T-helper 2 cell (primary cell): ENCODE data around the gene FSIP1.

Experiments
- DNase-seq, 5 experiments: peaks; one replicate each; pipeline versions ENCODE4 v3.0.0 to v3.0.0-alpha.2; 2012 to 2022

Gene FSIP1

DNA sequence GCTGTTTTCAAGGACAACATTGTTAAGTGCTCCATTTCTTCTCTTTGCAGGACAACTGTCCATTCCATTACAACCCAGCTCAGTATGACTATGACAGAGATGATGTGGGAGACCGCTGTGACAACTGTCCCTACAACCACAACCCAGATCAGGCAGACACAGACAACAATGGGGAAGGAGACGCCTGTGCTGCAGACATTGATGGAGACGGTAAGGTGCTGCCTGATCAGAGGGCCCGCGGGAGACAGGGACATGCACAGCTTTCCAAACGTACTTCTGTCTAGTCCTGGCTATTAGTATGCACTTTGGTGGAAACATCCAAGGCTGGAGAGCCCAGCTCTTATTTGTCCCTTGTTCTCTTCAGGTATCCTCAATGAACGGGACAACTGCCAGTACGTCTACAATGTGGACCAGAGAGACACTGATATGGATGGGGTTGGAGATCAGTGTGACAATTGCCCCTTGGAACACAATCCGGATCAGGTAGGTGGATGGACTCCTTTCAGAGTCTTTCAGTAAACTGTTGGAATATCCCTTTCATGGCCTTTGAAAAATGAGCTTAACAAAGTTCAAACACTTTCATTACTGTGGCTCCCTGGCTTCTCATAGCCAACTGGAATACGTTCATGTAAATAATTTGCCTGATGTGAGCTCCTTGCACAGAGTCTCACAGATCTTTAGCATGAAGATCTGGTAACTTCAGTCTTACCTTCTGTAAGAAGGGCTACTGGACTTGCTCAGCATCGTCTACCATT, 191.3 kb downstream of the FSIP1 start:
- DNase-seq, result no peak

DNA sequence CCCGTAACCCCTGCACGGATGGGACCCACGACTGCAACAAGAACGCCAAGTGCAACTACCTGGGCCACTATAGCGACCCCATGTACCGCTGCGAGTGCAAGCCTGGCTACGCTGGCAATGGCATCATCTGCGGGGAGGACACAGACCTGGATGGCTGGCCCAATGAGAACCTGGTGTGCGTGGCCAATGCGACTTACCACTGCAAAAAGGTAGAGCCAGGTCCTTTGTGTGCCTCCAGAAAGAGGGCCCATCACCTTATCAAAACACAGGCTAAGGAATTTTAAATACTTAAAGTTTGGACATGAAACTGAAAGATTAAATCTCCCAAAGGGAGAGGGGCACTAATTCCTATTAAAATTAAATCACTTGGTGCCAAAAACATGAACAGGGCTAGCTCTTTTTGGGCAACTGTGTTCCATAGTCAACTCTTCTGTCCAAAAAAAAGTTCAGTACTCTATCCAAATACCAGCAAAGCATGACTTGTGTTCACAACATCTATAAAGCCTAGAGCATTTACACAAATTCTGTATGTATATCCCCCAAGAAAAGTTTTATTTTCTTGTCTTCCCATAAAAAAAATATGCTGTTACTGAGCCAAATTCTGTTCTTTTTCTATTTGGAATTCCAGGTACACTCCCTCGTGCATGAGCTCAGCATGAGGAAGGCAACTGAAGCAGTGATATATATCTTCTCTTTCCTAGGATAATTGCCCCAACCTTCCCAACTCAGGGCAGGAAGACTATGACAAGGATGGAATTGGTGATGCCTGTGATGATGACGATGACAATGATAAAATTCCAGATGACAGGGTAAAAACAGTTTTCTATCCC, 192.6 kb downstream of the FSIP1 start:
- no peak for DNase-seq

DNA sequence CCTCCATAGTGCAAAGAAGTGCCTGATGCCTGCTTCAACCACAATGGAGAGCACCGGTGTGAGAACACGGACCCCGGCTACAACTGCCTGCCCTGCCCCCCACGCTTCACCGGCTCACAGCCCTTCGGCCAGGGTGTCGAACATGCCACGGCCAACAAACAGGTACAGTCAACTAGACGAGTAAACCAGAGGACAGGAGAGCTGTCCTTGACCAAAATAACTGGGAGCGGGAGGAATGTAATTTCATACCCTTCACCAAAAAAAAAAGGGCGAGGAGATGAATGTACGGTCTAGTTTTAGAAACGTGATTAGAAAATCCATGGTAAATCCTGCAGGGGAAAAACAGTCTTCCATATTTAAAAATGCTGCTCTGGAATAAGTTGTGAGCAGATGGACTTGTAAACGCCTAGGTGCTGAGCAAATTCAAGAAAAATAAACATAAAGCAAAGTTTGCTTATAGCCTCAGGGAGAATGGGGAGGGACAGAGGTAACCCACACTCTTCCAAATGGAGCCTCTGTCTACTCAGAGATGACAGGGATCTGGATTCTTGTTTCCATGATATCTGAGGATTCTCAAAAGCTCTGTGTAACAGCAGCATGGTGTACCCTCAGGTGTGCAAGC, 193.3 kb downstream of the FSIP1 start:
- DNase-seq, result no peak

DNA sequence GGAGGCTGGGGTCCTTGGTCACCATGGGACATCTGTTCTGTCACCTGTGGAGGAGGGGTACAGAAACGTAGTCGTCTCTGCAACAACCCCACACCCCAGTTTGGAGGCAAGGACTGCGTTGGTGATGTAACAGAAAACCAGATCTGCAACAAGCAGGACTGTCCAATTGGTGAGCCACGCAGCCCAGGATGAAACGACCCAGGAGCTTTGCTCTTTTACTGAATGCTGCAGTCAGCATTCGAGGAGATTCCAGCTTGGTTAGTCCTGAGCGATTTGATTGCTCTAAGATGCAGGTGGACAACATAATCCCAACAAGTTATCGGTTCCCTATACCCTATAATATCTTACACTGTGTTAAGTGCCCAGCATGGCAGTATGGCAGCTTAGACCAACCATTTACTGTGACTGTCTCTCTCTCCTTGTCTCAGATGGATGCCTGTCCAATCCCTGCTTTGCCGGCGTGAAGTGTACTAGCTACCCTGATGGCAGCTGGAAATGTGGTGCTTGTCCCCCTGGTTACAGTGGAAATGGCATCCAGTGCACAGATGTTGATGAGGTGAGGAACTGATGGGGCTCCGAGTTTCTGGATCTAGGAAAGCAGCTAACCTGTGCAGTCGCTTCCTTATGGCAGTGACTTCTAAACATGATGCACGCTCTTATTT, 194.0 kb downstream of the FSIP1 start:
- DNase-seq, result no peak

DNA sequence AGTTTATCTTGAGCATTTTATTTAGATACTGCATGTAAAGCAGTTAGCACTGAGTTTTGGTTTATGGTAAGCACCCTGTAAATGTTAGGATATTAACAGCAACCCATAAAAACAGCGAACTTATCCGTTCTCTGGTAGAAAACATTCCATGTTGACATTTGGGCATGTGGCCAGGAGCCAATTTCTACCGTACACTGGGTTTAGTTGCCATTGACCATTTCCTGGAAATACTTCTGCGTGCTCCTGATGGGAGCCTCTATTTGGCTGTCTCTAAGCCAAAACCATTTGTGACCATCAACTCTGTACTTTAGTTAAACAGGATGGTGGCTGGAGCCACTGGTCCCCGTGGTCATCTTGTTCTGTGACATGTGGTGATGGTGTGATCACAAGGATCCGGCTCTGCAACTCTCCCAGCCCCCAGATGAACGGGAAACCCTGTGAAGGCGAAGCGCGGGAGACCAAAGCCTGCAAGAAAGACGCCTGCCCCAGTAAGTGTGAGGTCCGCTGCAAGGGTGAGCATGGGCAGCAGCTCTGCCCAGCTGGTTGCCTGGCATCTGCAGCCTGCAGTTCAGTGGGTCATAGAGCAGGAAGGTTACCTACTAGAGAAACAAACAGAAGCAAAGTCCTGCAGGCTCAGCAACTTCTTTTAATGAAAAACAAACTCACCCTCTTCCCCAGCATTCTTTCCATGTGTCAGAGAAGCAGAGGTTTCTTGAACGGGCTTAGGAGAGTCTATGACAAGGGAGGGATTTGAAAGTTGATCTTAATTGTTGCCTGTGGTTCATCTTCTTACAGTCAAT, 194.7 kb downstream of the FSIP1 start:
- no peak for DNase-seq

DNA sequence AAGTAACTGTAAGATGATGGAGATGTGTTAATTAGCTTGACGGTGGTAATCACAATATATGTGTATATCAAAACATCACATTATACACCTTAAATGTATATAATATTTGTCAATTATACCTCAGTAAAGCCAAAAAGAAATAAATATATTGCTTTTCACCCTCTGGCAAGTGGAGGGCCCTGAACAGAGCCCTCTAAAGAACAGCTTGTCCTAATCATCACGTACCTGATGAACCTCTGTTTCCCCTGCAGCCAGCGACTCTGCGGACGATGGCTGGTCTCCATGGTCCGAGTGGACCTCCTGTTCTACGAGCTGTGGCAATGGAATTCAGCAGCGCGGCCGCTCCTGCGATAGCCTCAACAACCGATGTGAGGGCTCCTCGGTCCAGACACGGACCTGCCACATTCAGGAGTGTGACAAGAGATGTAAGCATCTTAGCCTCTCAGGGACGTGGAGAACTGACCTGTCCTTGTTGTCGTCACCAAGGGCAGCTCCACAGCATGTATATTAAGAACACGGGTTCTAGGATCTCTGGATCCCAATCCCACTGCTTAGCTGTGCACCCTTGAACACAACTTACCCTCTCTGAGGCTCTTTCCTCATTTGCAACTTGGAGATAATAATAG, 195.4 kb downstream of the FSIP1 start:
- no peak for DNase-seq

DNA sequence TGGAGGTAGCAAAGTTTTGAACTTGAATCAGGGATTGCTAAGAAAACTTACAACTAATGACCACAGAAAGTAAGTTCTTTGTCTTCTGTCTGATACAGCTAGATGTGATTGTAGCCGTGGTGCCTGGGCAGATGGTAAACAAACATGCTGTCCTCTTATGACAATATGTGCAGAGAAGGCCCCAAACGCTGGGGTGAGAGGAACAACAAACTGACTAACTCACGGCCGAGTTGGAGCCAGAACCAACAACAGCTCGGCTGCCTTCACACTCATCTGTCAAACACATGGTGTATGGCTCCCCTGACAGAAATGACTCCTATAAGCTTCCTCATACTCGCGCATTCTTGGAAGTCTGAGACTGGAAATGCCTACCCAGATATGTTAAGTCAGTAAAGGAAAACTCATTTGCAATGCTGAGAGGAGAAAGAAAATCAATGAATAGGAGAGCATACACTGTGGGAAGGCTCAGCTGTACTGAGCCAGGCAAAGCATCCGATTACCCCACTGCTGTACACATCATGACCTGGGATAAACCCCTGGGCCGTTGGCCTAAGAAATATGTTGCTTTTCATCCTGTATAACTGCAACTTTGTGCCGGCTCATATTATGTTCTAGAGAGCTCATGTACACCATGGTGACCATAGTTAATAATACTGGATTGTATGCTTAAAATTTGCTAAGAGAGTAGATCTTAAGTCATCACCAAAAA, 196.1 kb downstream of the FSIP1 start:
- DNase-seq, result no peak

DNA sequence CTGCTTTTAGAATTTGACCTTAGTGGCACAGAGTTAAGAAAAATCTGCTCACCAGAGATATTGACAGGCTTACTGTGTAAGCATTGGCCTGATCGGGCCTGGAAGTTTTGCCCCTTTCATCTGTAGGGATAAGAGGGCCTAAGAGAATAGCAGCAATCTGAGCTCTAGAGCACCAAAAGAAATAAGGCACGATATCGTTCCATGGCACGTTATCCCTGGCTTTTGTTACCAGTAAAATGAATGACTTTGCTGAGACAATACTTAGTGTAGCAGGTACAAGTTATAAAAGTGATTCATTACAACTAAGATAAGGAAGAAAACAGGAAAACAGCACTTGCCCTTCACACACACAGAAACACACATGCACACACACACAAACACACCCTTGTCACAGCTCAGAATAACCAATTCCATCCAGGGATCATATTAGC, 196.8 kb downstream of the FSIP1 start:
- no peak for DNase-seq

DNA sequence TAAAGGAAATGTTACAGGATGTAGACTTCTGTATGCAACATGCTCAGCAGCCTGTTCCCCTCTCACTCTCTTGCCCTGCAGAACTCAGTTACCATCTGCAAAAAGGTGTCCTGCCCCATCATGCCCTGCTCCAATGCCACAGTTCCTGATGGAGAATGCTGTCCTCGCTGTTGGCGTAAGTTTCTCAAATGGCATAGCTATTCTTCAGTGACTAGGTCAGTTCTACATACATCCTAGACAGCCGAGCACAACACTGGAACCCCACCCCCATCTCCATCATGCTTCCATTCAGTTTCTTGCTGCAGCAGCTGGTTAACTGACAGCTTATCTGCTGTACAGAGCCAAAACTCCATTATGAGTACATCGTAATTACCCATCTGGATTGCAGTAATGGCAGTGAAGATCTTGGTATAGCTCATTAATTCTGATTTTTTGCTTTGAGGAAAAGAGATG, 197.2 kb downstream of the FSIP1 start:
- peak in 1 of 5 experiments; percentile 25 for DNase-seq

DNA sequence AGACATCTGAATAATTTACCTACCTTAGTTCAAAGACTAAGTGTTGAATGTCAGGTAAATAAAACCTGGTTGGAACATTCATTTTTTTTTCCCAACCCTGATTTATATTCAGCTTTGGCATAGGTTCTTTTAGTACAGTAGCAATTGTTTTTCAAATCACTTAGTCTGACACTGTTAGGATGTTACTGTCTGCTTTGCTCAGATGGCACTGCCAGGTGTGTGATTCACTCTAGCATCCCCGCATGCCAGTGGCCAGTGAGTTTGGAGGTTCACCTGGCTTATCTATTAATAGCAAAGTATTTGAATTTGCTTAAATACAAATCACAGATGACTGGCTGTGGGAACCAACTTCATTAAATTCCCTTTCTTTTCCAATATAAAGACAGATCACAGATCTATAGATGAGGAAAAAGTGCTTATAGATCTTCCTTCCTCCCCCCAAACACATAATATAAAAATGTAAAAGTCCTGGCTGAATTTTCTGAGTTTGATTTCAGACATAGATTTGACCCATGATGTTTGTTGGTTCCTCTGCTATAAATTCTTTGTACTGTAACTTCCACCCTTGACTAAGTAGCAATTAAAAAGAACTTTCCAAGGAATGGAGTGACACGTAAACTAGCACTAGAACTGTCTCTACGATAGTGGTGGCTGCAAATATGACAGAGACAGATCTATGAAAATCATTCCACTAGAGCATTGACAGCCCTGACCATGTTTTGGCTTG, 197.8 kb downstream of the FSIP1 start:
- no peak for DNase-seq

DNA sequence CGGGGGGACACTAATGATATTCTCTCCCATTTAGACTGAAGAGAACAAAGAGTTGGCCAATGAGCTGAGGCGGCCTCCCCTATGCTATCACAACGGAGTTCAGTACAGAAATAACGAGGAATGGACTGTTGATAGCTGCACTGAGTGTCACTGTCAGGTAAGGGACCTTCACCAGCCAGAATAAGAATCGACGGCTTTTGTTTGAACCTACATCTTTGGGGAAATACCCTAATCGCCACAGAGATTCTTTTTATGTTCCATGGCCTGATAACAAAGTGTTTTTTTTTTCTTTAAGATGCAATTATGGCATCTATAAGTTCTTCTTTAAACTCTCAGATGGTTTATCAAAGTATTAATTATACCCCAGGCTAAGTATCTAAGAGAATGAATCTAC, 198.4 kb downstream of the FSIP1 start:
- DNase-seq, result no peak

DNA sequence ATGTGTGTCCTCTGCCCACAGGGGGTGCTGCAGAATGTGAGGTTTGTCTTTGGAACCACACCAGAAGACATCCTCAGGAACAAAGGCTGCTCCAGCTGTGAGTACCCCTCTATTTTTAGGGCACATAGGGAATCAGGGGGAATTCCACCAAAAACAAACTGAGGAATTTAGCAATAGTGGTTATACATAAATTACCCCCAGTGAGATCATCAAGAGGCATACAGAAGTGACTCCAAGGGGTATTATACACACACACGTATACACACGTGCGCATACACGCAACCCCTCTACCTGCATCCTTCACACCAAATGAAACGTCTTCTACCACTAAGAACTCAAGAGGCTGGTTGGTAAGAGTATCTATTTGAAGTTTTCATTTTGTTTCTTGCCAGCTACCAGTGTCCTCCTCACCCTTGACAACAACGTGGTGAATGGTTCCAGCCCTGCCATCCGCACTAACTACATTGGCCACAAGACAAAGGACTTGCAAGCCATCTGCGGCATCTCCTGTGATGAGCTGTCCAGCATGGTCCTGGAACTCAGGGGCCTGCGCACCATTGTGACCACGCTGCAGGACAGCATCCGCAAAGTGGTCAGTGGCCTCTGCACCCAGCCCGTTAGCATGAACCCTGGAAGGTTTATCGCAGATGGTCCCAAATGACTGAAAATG, 198.9 kb downstream of the FSIP1 start:
- DNase-seq, result peak in 1 of 5 experiments; percentile 34

DNA sequence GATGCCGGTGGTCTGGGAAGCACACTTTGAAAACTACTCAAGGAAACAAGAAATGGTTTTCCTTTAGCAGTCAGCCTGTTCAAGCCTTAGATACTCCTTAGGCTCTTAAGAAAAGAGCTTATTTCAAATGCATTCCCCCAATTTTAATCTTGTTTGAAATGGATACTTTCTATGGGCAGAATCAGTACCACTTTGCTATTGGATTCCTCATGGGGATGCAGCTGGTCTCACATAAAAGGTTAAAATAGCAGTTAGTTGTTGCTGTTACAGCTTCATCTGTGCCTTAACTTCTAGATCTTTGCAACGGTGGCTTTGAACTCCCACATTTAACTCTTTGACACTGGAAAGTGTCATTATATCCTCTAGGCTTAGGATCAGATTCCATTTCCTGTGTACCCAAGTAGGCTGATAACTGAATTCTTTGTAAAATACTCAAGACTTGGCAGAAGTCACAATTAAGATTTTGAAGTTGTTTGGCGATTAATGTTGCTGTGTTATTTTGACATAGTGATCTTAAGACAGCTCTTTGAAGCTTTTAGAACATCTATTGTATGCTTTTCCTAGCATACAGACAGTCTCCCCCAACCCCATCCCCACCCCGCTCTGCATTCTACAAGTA, 199.6 kb downstream of the FSIP1 start:
- DNase-seq, result no peak

DNA sequence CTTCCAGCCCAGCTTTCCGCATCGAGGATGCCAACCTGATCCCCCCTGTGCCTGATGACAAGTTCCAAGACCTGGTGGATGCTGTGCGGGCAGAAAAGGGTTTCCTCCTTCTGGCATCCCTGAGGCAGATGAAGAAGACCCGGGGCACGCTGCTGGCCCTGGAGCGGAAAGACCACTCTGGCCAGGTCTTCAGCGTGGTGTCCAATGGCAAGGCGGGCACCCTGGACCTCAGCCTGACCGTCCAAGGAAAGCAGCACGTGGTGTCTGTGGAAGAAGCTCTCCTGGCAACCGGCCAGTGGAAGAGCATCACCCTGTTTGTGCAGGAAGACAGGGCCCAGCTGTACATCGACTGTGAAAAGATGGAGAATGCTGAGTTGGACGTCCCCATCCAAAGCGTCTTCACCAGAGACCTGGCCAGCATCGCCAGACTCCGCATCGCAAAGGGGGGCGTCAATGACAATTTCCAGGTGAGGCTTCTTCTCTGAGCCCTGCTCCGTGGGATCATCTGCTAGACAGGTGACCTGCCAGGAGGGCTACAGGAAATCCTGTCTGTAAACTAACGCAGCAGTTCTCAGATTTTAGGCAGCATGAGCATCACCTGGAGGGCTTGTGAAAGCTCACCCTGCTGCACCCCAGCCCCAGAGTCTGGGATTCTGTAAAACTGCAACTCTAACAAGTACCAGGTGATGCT, 200.2 kb downstream of the FSIP1 start:
- peak in 1 of 5 experiments; percentile 11 for DNase-seq

DNA sequence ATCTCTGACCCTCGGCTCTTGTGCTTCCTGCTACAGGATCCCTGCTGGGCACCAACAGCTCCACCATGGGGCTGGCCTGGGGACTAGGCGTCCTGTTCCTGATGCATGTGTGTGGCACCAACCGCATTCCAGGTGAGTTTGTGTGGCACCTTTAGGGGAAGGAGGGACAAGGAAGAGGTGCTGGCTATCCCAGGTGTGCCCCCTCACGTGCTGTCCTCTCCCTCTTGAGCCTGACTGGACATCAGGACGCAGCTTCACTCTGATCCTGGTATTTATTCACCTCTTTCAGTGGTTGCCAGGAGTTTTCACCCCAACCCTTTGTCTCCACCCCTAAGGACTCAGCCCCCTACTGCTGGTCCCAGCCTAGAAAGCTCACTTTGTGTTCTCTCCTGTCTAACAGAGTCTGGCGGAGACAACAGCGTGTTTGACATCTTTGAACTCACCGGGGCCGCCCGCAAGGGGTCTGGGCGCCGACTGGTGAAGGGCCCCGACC, 200.8 kb downstream of the FSIP1 start:
- no peak for DNase-seq

DNA sequence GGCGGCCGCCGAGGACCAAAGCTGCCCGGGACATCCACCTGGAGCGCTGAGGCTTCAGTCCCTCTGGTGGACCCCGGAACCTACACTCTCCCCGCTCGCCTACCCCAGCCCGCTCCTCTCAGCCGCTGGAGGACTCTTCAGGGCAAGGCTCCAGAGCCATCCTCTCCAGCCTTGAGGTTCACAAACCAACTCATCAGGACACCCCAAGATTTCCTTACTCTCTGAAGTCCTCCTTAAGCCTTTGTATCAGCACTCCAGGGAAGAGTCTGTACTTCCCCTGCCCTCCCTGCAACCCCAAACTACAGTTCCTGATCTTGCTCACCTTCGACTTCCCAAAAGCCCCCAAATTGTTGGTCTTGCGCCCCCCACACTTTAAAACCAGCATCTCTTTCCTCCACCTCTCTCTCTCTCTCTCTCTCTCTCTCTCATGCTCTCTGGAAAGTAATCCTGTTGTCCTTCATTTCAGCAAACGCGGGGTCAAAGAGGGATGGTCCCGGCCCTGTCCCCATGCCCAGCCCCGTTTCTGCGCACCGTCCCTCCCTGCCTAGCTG, 201.3 kb downstream of the FSIP1 start:
- no peak for DNase-seq

DNA sequence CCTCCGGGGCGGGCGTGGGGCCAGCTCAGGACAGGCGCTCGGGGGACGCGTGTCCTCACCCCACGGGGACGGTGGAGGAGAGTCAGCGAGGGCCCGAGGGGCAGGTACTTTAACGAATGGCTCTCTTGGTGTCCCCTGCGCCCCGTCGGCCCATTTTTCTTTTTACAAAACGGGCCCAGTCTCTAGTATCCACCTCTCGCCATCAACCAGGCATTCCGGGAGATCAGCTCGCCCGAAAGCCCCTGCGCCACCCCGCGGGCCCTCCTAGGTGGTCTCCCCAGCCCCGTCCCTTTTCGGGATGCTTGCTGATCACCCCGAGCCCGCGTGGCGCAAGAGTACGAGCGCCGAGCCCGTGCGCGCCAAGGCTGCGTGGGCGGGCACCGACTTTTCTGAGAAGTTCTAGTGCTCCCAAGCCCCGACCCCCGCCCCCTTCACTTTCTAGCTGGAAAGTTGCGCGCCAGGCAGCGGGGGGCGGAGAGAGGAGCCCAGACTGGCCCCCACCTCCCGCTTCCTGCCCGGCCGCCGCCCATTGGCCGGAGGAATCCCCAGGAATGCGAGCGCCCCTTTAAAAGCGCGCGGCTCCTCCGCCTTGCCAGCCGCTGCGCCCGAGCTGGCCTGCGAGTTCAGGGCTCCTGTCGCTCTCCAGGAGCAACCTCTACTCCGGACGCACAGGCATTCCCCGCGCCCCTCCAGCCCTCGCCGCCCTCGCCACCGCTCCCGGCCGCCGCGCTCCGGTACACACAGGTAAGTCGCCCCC, 202.0 kb downstream of the FSIP1 start, which contains the start of gene THBS1:
Gene THBS1, plus strand, starts transcription at position 595 of the 757 bp plus-strand sequence. CDS start 779 bp downstream, outside the sequence.
- DNase-seq, result peak in 1 of 5 experiments; percentile 23
